ENCODE data around the gene SLC45A1. TPM values are rescaled to one million over a fixed set of nuclear protein-coding genes. Genes with fewer than 3 reads are reported as not detected.

SLC45A1 gene
- total and polyA plus RNA-seq, 2 of the 4 experiments (the other 2 are of a cell fraction), result 0.72 to 3.9 TPM

- no peak overlapping the region for H4K91ac ChIP-seq (ENCODE audit: insufficient read depth, low read depth, low read length)
- H3K27ac ChIP-seq (ENCODE audit: insufficient read depth, low read length), result no peak overlapping the region
- CTCF ChIA-PET, result no interaction called here
- H3K4ac ChIP-seq (ENCODE audit: low read depth, low read length), result no peak overlapping the region
- H3K9me1 ChIP-seq (ENCODE audit: insufficient read depth, low read length), result no peaks in the 10 kb centered on the region; the same call in none of the 2 replicates
- no peaks in the 10 kb centered on the region for H3K27me3 ChIP-seq (ENCODE audit: control insufficient read depth, insufficient read depth, low read length)
- TF ChIP-seq MAFK (IDR thresholded peaks at IDR 0.05; ENCODE audit: low read depth, low read length) (no peak), NFE2L2 (IDR thresholded peaks at IDR 0.05; ENCODE audit: low read depth, low read length) (no peak), ELK1 (IDR thresholded peaks at IDR 0.05; ENCODE audit: borderline replicate concordance, low read depth, low read length) (no peak)
- H3K18ac ChIP-seq (ENCODE audit: low read depth, low read length), result no peak overlapping the region
- in situ Hi-C loops (cut with MboI; ENCODE audit: low sequenced_read_pairs), result no loop called here
- H3K36me3 ChIP-seq (ENCODE audit: control insufficient read depth, insufficient read depth, low read length), result no peaks in the 10 kb centered on the region
- no peak overlapping the region for H3K23ac ChIP-seq (ENCODE audit: low read depth, low read length)
- no peak overlapping the region for H3K9ac ChIP-seq (ENCODE audit: low read depth, low read length)
- no peak overlapping the region for H2BK15ac ChIP-seq (ENCODE audit: low read depth, low read length)
- dilution Hi-C loops (cut with HindIII; ENCODE audit: low sequenced_read_pairs, unreplicated experiment), result no loop called here
- intact Hi-C loops (cut with micrococcal nuclease), result no loop called here
- POLR2A ChIA-PET (ENCODE audit: unreplicated experiment), result no interaction called here
- no peak overlapping the region for H2BK5ac ChIP-seq (ENCODE audit: low read depth, low read length, poor library complexity, severe bottlenecking)
- no peak overlapping the region for H2BK120ac ChIP-seq (ENCODE audit: low read depth, low read length)
- peaks cover 4% of the 10 kb centered on the region; the same call in 1 of the 2 replicates for H3K4me1 ChIP-seq (ENCODE audit: control insufficient read depth, insufficient read depth, low read length)
- H2AK9ac ChIP-seq (replicated peaks; ENCODE audit: low read depth, low read length, poor library complexity), result no peak overlapping the region
- no peak overlapping the region for H3K56ac ChIP-seq (ENCODE audit: extremely low read depth, insufficient read depth, low read length)
- H4K20me1 ChIP-seq (ENCODE audit: insufficient read depth, low read length), result no peaks in the 10 kb centered on the region
- DNase-seq, result no peak
- no peak overlapping the region for H3K14ac ChIP-seq (replicated peaks; ENCODE audit: low read depth, low read length)
- peak overlapping the region; percentile 41 for H2AFZ ChIP-seq (replicated peaks; ENCODE audit: low read length, poor library complexity)
- no peaks in the 10 kb centered on the region for H3K9me3 ChIP-seq (ENCODE audit: control insufficient read depth, insufficient read depth, low read length)
- H4K8ac ChIP-seq (ENCODE audit: low read depth in 2 of 2, low read length in 2 of 2), result no peak overlapping the region
- H4K5ac ChIP-seq (ENCODE audit: low read depth, low read length), result no peak overlapping the region
- WGBS, 2 experiments (ENCODE audit: extremely low coverage in 2 of 2, insufficient read length in 1 of 2), result 84% methylated on average over 3 of the region's 14 CpGs; no CpG with 5 or more reads in 1 of the 2 experiments
- no peaks in the 10 kb centered on the region for H3K79me1 ChIP-seq (ENCODE audit: low read depth in 1 of 2, low read length in 2 of 2)
- BruUV-seq (replicated peaks), result no TSS peak
- no peak for ATAC-seq (ENCODE audit: low read depth)
- no peak overlapping the region for H3K4me3 ChIP-seq (ENCODE audit: insufficient read depth, low read depth, low read length)
- H2AK5ac ChIP-seq (ENCODE audit: low read depth, low read length), result no peak overlapping the region
- no peak overlapping the region for H2BK20ac ChIP-seq (ENCODE audit: low read depth, low read length)
- no peak overlapping the region for H3K4me2 ChIP-seq (ENCODE audit: low read depth, low read length)
Observed at GRCh38 chr1:8283058-8283884, 34.6 kb upstream of the SLC45A1 start.

Measured in IMR-90 (cell line).